ENCODE data around the gene HSPB1.
"Not testable (repeated sequence)": the region's sequence is repeated elsewhere in the genome, so short reads cannot be mapped to it uniquely, and the experiment has no call there.

Gene HSPB1

GRCh38 chr7:76309341-76310101 lies 7.0 kb downstream of the HSPB1 start:
- DNase-seq = not testable (repeated sequence)

GRCh38 chr7:76310102-76310957 lies 7.9 kb downstream of the HSPB1 start:
- DNase-seq = no peak

GRCh38 chr7:76311838-76312237 lies 9.4 kb downstream of the HSPB1 start:
- DNase-seq = not testable (repeated sequence)

- DNase-seq = peak; percentile 90
Measured at GRCh38 chr7:76314042-76314721, 11.7 kb downstream of the HSPB1 start.

- not testable (repeated sequence) for DNase-seq
Measured at GRCh38 chr7:76314740-76315139, 12.3 kb downstream of the HSPB1 start.

- DNase-seq = no peak
Measured at GRCh38 chr7:76315364-76315763, 12.9 kb downstream of the HSPB1 start.

GRCh38 chr7:76316984-76317781 lies 14.7 kb downstream of the HSPB1 start:
- no peak for DNase-seq

- peak; percentile 96 for DNase-seq
Measured at GRCh38 chr7:76317782-76318487, 15.5 kb downstream of the HSPB1 start.

- DNase-seq = peak; percentile 87
Measured at GRCh38 chr7:76318488-76319353, 16.2 kb downstream of the HSPB1 start.

- no peak for DNase-seq
Measured at GRCh38 chr7:76325092-76325491, 22.6 kb downstream of the HSPB1 start.

GRCh38 chr7:76325811-76326210 lies 23.3 kb downstream of the HSPB1 start:
- no peak for DNase-seq

GRCh38 chr7:76326646-76327233 lies 24.3 kb downstream of the HSPB1 start:
- DNase-seq = peak; percentile 38

- DNase-seq = no peak
Measured at GRCh38 chr7:76327610-76328009, 25.1 kb downstream of the HSPB1 start.

GRCh38 chr7:76328389-76328788 lies 25.9 kb downstream of the HSPB1 start:
- no peak for DNase-seq

- DNase-seq = no peak
Measured at GRCh38 chr7:76329479-76329878, 27.0 kb downstream of the HSPB1 start.

GRCh38 chr7:76330261-76330660 lies 27.8 kb downstream of the HSPB1 start:
- DNase-seq = no peak

- no peak for DNase-seq
Measured at GRCh38 chr7:76330673-76331072, 28.2 kb downstream of the HSPB1 start.

GRCh38 chr7:76332078-76332477 lies 29.6 kb downstream of the HSPB1 start:
- DNase-seq = no peak

GRCh38 chr7:76333511-76334101 lies 31.1 kb downstream of the HSPB1 start:
- DNase-seq = no peak

All from fibroblast of skin of scalp (primary cell).